Activated CD8-positive, alpha-beta memory T cell treated with anti-CD3 and anti-CD28 coated beads, Interleukin-2, amount 50 U/mL, for 1 hour (primary cell): ENCODE measurements around the gene KCNH5.

Experiments
- DNase-seq: peaks from one replicate; pipeline ENCODE4 v3.0.0-alpha.2; 2020; ENCODE audit errors: extremely low read depth

Gene KCNH5

GRCh38 chr14:62988967-62989366 is 56.3 kb downstream of the KCNH5 start:
- DNase-seq, result no peak

DNA sequence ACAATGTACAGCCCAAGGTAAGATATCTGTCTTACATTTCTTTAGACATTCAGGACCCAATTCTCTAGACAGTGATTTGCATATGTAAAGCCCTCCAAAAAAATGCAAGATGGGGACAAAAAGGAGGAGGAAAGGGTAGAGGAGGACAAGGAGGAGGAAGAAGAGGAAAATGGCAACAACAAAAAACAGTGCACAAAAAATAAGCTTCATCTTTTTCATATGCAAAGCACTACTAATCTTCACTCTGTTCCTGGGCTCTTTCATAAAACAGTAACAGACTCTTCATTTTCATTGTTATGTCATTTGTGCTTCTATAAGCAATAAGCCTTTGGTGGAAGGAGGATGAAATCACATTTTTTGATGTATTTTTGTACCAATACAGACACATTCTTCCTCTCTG is 61.4 kb downstream of the KCNH5 start:
- no peak for DNase-seq

GRCh38 chr14:62980693-62981092 is 64.6 kb downstream of the KCNH5 start:
- no peak for DNase-seq

DNA sequence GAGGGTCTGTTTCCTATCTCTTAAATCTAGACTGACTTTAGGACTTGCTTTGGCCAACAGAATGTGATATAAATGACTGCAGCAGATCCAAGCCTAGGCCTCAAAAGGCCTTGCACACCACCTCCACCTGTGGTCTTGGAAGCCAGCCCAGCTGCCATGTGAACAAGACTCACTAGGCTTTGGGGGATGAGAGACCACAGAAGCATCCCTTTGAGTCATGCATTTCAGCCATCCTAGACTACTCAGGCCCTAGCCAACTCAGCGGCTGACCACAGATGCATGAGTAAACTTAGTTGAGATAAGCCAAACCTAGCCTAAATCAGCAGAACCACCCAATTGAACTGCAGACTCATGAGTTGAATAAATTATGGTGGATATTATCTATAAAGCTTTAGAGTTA is 87.7 kb downstream of the KCNH5 start:
- no peak for DNase-seq

DNA sequence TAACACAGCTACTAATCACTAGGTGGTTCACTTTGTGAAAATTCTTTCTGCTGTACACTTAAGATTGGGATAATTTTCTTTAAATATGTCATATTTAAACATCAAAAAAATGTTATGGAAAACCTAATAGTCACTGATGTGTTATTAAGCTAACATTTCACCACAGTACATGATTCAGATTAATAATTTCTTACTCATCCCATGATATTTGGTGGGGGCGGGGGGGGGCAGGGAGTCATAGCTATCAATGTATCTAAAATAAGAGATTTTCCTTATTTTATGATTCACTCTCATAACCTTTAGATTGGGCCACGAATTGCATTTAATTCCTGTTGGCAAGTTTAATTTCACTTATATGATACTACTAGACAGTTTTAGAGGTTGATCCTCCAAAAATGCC is 88.8 kb downstream of the KCNH5 start:
- DNase-seq, result no peak

GRCh38 chr14:62954165-62954564 is 91.1 kb downstream of the KCNH5 start:
- DNase-seq, result no peak

- DNase-seq, result no peak
Observed at GRCh38 chr14:62952226-62952625, 93.0 kb downstream of the KCNH5 start.

- DNase-seq, result no peak
Observed at GRCh38 chr14:62947301-62947700, 98.0 kb downstream of the KCNH5 start.

- no peak for DNase-seq
Observed at GRCh38 chr14:62946221-62946620, 99.0 kb downstream of the KCNH5 start.

- DNase-seq, result no peak
Observed at GRCh38 chr14:62943202-62943601, 102.1 kb downstream of the KCNH5 start.

DNA sequence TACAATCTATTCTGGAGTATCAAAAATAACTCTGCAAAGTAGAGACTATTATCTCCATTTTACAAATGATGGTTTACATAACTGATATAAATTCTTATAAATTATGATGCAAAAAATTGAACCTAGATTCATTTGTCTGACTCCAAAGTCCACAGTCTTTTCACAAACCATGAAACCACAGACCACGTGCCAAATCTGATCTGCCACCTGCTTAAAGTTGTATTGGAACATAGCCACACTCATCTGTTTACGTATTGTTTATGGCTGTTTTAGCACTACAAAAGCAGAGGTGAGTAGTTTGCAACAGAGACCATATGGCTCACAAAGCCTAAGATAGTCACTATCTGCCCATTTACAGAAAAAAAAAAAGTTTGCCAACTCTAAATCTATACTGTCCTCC is 105.3 kb downstream of the KCNH5 start:
- DNase-seq, result no peak

GRCh38 chr14:62938778-62939177 is 106.5 kb downstream of the KCNH5 start:
- no peak for DNase-seq

GRCh38 chr14:62934439-62934838 is 110.8 kb downstream of the KCNH5 start:
- no peak for DNase-seq

DNA sequence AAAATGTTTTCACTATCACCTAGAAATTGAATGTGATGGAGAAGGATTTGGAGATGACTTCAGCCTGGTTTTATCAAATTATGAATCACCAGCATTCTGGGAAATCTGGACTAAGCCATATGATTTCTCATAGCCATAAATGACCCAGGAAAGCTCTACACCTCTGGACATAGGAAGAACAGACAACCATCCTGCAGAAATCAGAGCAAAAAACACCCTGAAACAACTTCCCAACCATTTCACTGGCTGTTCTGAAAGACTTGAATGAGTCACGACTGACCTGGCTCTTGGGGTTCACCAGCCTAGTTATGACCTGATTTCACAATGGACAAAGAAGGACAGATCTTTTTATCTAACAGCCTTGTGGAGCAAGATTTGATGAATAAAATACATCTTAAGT is 123.8 kb downstream of the KCNH5 start:
- no peak for DNase-seq

GRCh38 chr14:62916551-62916950 is 128.7 kb downstream of the KCNH5 start:
- DNase-seq, result no peak

DNA sequence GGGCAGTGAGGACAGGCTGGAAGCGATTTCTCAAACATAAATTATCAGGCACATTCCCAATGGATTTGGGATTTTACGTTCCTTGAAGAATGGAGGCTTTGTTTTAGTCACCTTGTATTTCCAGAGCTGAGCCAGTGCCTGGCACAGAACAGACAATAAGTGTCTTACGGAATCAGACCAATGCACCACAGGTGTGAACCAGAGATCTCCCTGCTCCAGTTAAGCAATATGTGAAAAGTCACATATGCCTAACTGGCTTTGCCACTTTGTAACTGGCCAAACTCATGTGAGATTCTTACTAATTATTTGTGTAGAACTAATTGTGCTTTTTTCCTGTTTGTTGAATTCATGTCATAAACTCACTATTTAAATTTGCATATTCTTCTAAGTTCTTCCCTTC is 130.4 kb downstream of the KCNH5 start:
- no peak for DNase-seq

DNA sequence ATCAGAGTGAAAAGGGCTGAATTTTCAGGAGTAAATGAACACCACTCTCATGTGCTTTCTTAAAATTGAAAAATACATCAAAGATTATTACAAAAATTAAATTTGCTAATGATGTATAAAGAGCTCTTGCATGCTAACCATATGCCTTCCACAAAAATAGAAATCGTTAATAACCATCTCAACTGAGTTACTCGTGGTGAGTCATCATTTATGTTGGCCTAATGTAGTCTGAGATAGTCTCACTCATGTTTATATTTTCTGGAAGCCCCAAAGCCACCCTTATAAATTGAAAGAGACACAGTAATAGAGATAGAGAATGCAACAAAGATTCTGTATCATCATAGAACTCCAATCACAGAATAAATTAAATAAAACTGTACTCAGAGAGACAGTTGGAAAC is 131.2 kb downstream of the KCNH5 start:
- no peak for DNase-seq

- DNase-seq, result no peak
Observed at GRCh38 chr14:62908506-62908905, 136.8 kb downstream of the KCNH5 start.

DNA sequence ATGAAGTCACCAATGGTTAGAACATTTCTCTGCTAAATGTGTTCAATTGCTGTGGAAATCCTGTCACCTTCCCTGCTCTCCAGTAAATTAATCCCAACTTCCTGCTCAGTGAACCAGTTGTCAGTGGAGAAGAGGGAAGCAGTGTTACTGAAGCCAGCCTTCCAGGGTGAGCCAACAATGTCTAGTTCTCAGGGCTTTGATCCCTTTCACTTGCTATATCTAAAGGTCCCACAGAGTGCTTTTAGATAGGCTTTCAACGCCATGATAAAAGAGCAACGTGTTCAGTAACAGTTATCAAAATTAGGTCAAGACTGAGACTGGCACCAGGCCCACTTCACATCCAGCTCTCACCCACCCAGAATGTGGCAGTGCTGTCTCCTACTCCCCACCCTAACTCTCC is 139.7 kb downstream of the KCNH5 start:
- no peak for DNase-seq

- DNase-seq, result no peak
Observed at GRCh38 chr14:62897771-62898170, 147.5 kb downstream of the KCNH5 start.

GRCh38 chr14:62896932-62897456 is 148.3 kb downstream of the KCNH5 start:
- DNase-seq, result no peak

- DNase-seq, result no peak
Observed at GRCh38 chr14:62894736-62895135, 150.5 kb downstream of the KCNH5 start.

DNA sequence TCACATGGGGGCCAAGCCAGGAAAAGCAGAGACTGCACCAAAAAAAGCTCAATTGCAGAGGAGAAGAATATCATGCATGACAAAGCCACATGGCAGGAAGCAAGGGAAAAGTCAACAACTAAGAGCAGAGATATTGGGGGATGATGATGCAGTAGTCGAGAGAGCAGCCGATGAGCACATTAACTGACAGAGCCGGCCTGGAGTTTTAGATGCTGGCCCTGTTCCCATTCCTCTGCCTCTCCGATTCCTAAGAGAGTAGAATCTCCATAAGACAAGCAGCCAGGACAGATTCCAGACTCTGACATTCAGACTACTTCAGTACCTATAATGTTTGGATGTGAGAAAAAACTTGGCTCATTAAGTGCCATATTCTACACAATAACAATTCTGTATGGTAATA is 155.9 kb downstream of the KCNH5 start:
- DNase-seq, result no peak

GRCh38 chr14:62886461-62886860 is 158.8 kb downstream of the KCNH5 start:
- DNase-seq, result no peak

GRCh38 chr14:62885451-62885850 is 159.8 kb downstream of the KCNH5 start:
- no peak for DNase-seq
